Measurements from ENCODE around the gene KPNA1.

GRCh38 chr3:122535964-122536631 is 21.4 kb upstream of the KPNA1 start:
- TF ChIP-seq CTCF (IDR thresholded peaks at IDR 0.05), result no peak
- no peak for TF ChIP-seq POLR2A (IDR thresholded peaks at IDR 0.05)

All from esophagus squamous epithelium (tissue), 4 donors.